ENCODE data around the gene KIAA0319L. TPM values are rescaled to one million over a fixed set of nuclear protein-coding genes. Genes with fewer than 3 reads are reported as not detected.

The KIAA0319L gene
- total and polyA plus RNA-seq, 2 experiments from 2014 or later: 27.2 to 75.1 TPM

- peak overlapping the region; percentile 98 for H3K4me3 Mint-ChIP-seq
- peaks cover 52% of the 10 kb centered on the region for H3K79me2 ChIP-seq (replicated peaks; ENCODE audit: insufficient read depth)
- H3K27ac Mint-ChIP-seq: peak overlapping the region; percentile 93
- H3K27me3 Mint-ChIP-seq (ENCODE audit: insufficient read depth, low read depth, poor library complexity): peaks cover 14% of the 10 kb centered on the region
- peaks cover 49% of the 10 kb centered on the region for H3K4me1 Mint-ChIP-seq
- H3K36me3 Mint-ChIP-seq (ENCODE audit: low read depth): peaks cover 35% of the 10 kb centered on the region
- TF ChIP-seq POLR2AphosphoS5 (IDR thresholded peaks at IDR 0.05; ENCODE audit: low read depth) (no peak), JUNB (IDR thresholded peaks at IDR 0.05; ENCODE audit: unreplicated experiment) (no peak), ZNF462 (CRISPR knock-in tag; IDR thresholded peaks at IDR 0.05) (no peak)
- H3K4me3 ChIP-seq: peak overlapping the region; percentile 91
- ATAC-seq: no peak
- H3K27ac ChIP-seq (ENCODE audit: low read depth): peak overlapping the region; percentile 93
- no peak for DNase-seq (ENCODE audit: low spot score)
- no peaks in the 10 kb centered on the region for H4K20me1 ChIP-seq (replicated peaks; ENCODE audit: insufficient read depth)
- peaks cover 3% of the 10 kb centered on the region; the same call in 1 of the 3 replicates for H3K9me3 Mint-ChIP-seq
- H2AFZ ChIP-seq: no peak overlapping the region
- H3K36me3 ChIP-seq (ENCODE audit: insufficient read depth): peaks cover 7% of the 10 kb centered on the region; the same call in 1 of the 2 replicates
- peak overlapping the region; percentile 71 for H3K4me2 ChIP-seq
- no peaks in the 10 kb centered on the region for H3K9me2 ChIP-seq (ENCODE audit: insufficient read depth)
- peaks cover 34% of the 10 kb centered on the region for H3K4me1 ChIP-seq (ENCODE audit: insufficient read depth)
- H3K27me3 ChIP-seq (ENCODE audit: insufficient read depth): no peaks in the 10 kb centered on the region
- H3F3A ChIP-seq (replicated peaks; ENCODE audit: low read depth): peaks cover 13% of the 10 kb centered on the region
Observed at GRCh38 chr1:35555601-35556477, 1.4 kb downstream of the KIAA0319L start.

GRCh38 chr1:35555212-35555584, 2.0 kb downstream of the KIAA0319L start:
- peak; percentile 5 for ATAC-seq
- peak overlapping the region; percentile 98 for H3K4me3 Mint-ChIP-seq
- H4K20me1 ChIP-seq (replicated peaks; ENCODE audit: insufficient read depth): no peaks in the 10 kb centered on the region
- DNase-seq (ENCODE audit: low spot score): no peak
- peak overlapping the region; percentile 93 for H3K27ac Mint-ChIP-seq
- H3K36me3 ChIP-seq (ENCODE audit: insufficient read depth): peaks cover 7% of the 10 kb centered on the region; the same call in 1 of the 2 replicates
- peak overlapping the region; percentile 91 for H3K4me3 ChIP-seq
- H2AFZ ChIP-seq: no peak overlapping the region
- no peaks in the 10 kb centered on the region for H3K9me2 ChIP-seq (ENCODE audit: insufficient read depth)
- peaks cover 34% of the 10 kb centered on the region for H3K36me3 Mint-ChIP-seq (ENCODE audit: low read depth)
- peak overlapping the region; percentile 71 for H3K4me2 ChIP-seq
- H3F3A ChIP-seq (replicated peaks; ENCODE audit: low read depth): peaks cover 13% of the 10 kb centered on the region
- H3K9me3 Mint-ChIP-seq: peaks cover 3% of the 10 kb centered on the region; the same call in 1 of the 3 replicates
- peak overlapping the region; percentile 93 for H3K27ac ChIP-seq (ENCODE audit: low read depth)
- H3K4me1 Mint-ChIP-seq: peaks cover 49% of the 10 kb centered on the region
- peaks cover 59% of the 10 kb centered on the region for H3K79me2 ChIP-seq (replicated peaks; ENCODE audit: insufficient read depth)
- peaks cover 14% of the 10 kb centered on the region for H3K27me3 Mint-ChIP-seq (ENCODE audit: insufficient read depth, low read depth, poor library complexity)
- peaks cover 34% of the 10 kb centered on the region for H3K4me1 ChIP-seq (ENCODE audit: insufficient read depth)
- H3K27me3 ChIP-seq (ENCODE audit: insufficient read depth): no peaks in the 10 kb centered on the region
- TF ChIP-seq CTCF (conservative IDR thresholded peaks at IDR 0.05; ENCODE audit: low read depth in 2 of 2): no peak
- TF ChIP-seq ZNF331 (CRISPR knock-in tag; IDR thresholded peaks at IDR 0.05; ENCODE audit: low read depth): no peak
- no peak for TF ChIP-seq REST (IDR thresholded peaks at IDR 0.05; ENCODE audit: unreplicated experiment)

Data from GM23338 (cell line).